HCT116 (cell line): ENCODE measurements around the gene BIRC6. TPM values are rescaled to one million over a fixed set of nuclear protein-coding genes. Genes with fewer than 3 reads are reported as not detected.

Experiments used
- ATAC-seq: fragments of 200-7000 bp; cut with Tn5 transposase; 2 replicates; pipeline ENCODE4 v1.9.1; 2020; ENCODE audit warnings: mild to moderate bottlenecking, moderate library complexity
- BruUV-seq: library from RNA; stranded (reverse); fragments of 400-500 nt; replicated peaks from 2 replicates; lab custom pipeline; 2021; lab: Mats Ljungman, UMichigan
- CTCF ChIA-PET: fragments of 300-600 bp; sonication (Branson Sonifier 250); formaldehyde crosslinking; loops from one replicate; lab custom pipeline; 2021; ENCODE audit warnings: antibody characterized with exemption; lab: Charles Lee
- POLR2A ChIA-PET: fragments of 300-600, 350-600 bp; sonication (Branson Sonifier 250); formaldehyde crosslinking; loops from one replicate; lab custom pipeline; 2021; ENCODE audit warnings: antibody characterized with exemption; lab: Charles Lee
- RAD21 ChIA-PET, 2 experiments: fragments of 300-600 bp; sonication (Branson Sonifier 250); formaldehyde crosslinking; loops; one replicate each; lab custom pipeline; 2023; ENCODE audit warnings: low total read pairs in 2 of 2; ENCODE audit not compliant: uncharacterized antibody in 2 of 2, unreplicated experiment in 2 of 2, low non-redundant PET in 1 of 2; lab: Charles Lee
- DNase-seq: peaks from one replicate; pipeline ENCODE4 v3.0.0-alpha.2; 2010; ENCODE audit warnings: low read depth, low spot score
- H2AFZ ChIP-seq: fragments of 200-600 bp; shearing (Covaris generic), sonication (generic); 2 replicates; pipeline ENCODE4 v1.6.1; 2017; ENCODE audit warnings: low read depth, mixed run types, mixed read lengths, antibody characterized with exemption, low read length; ENCODE audit not compliant: poor library complexity, severe bottlenecking
- H3K27ac ChIP-seq: 2 replicates; pipeline ENCODE4 v1.5.1; 2012; ENCODE audit warnings: low read depth, low read length
- H3K27me3 ChIP-seq: fragments of 200-600 bp; sonication (generic); 2 replicates; pipeline ENCODE4 v1.6.1; 2016; ENCODE audit warnings: mixed run types, low read length, mixed read lengths; ENCODE audit not compliant: insufficient read depth
- H3K36me3 ChIP-seq, 2 experiments: fragments of 200-500 bp in 1 of 2; fragments of 200-600 bp in 1 of 2; sonication (Bioruptor generic) in 1 of 2; sonication (generic) in 1 of 2; 2 replicates each; pipeline versions ENCODE4 v1.5.1 to v1.6.1; 2014 to 2016; ENCODE audit warnings: low read length in 2 of 2, inconsistent platforms in 1 of 2, mixed read lengths in 1 of 2, mixed run types in 1 of 2; ENCODE audit not compliant: insufficient read depth in 2 of 2, control insufficient read depth in 1 of 2
- H3K4me1 ChIP-seq, 2 experiments: fragments of 200-600 bp in 1 of 2; sonication (generic) in 1 of 2; 2 replicates each; pipeline versions ENCODE4 v1.5.1 to v1.6.1; 2012 to 2017; ENCODE audit warnings: low read length in 2 of 2, inconsistent platforms in 1 of 2, mild to moderate bottlenecking in 1 of 2, mixed read lengths in 1 of 2, mixed run types in 1 of 2, moderate library complexity in 1 of 2; ENCODE audit not compliant: insufficient read depth in 2 of 2, control insufficient read depth in 1 of 2
- H3K4me2 ChIP-seq: fragments of 200-600 bp; sonication (generic); 2 replicates; pipeline ENCODE4 v1.6.1; 2017; ENCODE audit warnings: mixed run types, low read length, mixed read lengths
- H3K4me3 ChIP-seq, 2 experiments: fragments of 200-600 bp in 1 of 2; sonication (generic) in 1 of 2; replicated peaks in 1 of 2; 2 replicates each; pipeline ENCODE4 v1.5.1; 2011 to 2016; ENCODE audit warnings: low read length in 2 of 2, control low read depth in 1 of 2, low read depth in 1 of 2, mild to moderate bottlenecking in 1 of 2, mixed read lengths in 1 of 2, mixed run types in 1 of 2
- H3K79me2 ChIP-seq: fragments of 200-600 bp; sonication (generic); 2 replicates; pipeline ENCODE4 v1.6.1; 2017; ENCODE audit warnings: mild to moderate bottlenecking, mixed run types, low read length, moderate library complexity, mixed read lengths; ENCODE audit not compliant: insufficient read depth
- H3K9ac ChIP-seq: fragments of 200-600 bp; sonication (generic); 2 replicates; pipeline ENCODE4 v1.6.1; 2016; ENCODE audit warnings: low read length, mixed read lengths
- H3K9me2 ChIP-seq: fragments of 200-600 bp; sonication (generic), shearing (Covaris generic); 2 replicates; pipeline ENCODE4 v1.6.1; 2017; ENCODE audit warnings: mixed run types, mild to moderate bottlenecking, moderate library complexity; ENCODE audit not compliant: insufficient read depth
- H3K9me3 ChIP-seq, 2 experiments: fragments of 200-500 bp in 1 of 2; fragments of 200-600 bp in 1 of 2; sonication (Bioruptor generic) in 1 of 2; sonication (generic) in 1 of 2; 2 replicates each; pipeline ENCODE4 v1.6.1; 2014 to 2017; ENCODE audit warnings: low read length in 2 of 2, mixed read lengths in 2 of 2, inconsistent platforms in 1 of 2, low read depth in 1 of 2, mild to moderate bottlenecking in 1 of 2, mixed run types in 1 of 2, moderate library complexity in 1 of 2; ENCODE audit not compliant: control insufficient read depth in 1 of 2, insufficient read depth in 1 of 2
- H4K20me1 ChIP-seq: fragments of 200-600 bp; sonication (generic), shearing (Covaris generic); 2 replicates; pipeline ENCODE4 v1.6.1; 2017; ENCODE audit warnings: mixed run types, mild to moderate bottlenecking, moderate library complexity; ENCODE audit not compliant: insufficient read depth
- FOSL1 ChIP-seq: IDR thresholded peaks from 2 replicates; pipeline ENCODE4 v1.6.1; 2012; ENCODE audit warnings: low read depth
- RAD21 ChIP-seq: IDR thresholded peaks from 2 replicates; pipeline ENCODE4 v1.6.1; 2012; ENCODE audit warnings: low read depth, mild to moderate bottlenecking
- REST ChIP-seq: IDR thresholded peaks from 2 replicates; pipeline ENCODE4 v1.6.1; 2012; ENCODE audit warnings: low read depth
- SRF ChIP-seq: IDR thresholded peaks from 2 replicates; pipeline ENCODE4 v1.6.1; 2012; ENCODE audit warnings: low read depth
- intact Hi-C: fragments of 100-400 bp; cut with micrococcal nuclease; formaldehyde crosslinking; loops from 2 replicates; pipeline ENCODE4 v1.10.0; 2022
- total RNA-seq: library from RNA; stranded (reverse); gene quantifications from one replicate; pipeline ENCODE4 v1.2.1, GENCODE V29; 2021; ENCODE audit not compliant: unreplicated experiment
- TF ChIP-seq, protein P1 (sequence below), 3 experiments: fragments of 200-600 bp in 1 of 3; sonication (generic) in 1 of 3; IDR thresholded peaks in 2 of 3; conservative IDR thresholded peaks in 1 of 3; 2 replicates each; pipeline ENCODE4 v1.5.1; 2012 to 2017; ENCODE audit warnings: low read depth in 2 of 3, low read length in 2 of 3, antibody characterized with exemption in 1 of 3, borderline replicate concordance in 1 of 3, control low read depth in 1 of 3, mild to moderate bottlenecking in 1 of 3, mixed read lengths in 1 of 3, mixed run types in 1 of 3, moderate library complexity in 1 of 3; ENCODE audit not compliant: insufficient read depth in 1 of 3

BIRC6 gene
- total RNA-seq, 1 experiment from 2014 or later: 60.7 TPM

GRCh38 chr2:32532341-32532740 is 175.5 kb downstream of the BIRC6 start:
- BruUV-seq: no TSS peak

More at GRCh38 chr2:32532341-32532740, 175.5 kb downstream of the BIRC6 start:
- no peak overlapping the region for H3K9ac ChIP-seq
- H3K79me2 ChIP-seq: no peaks in the 10 kb centered on the region; the same call in 1 of the 2 replicates
- no peak overlapping the region for H3K4me3 ChIP-seq
- no peak overlapping the region for H3K27ac ChIP-seq
- H2AFZ ChIP-seq: no peak overlapping the region
- intact Hi-C loops: no loop called here
- H3K9me3 ChIP-seq: no peaks in the 10 kb centered on the region
- ATAC-seq (no peak), DNase-seq (no peak)
- POLR2A ChIA-PET: no interaction called here
- no peaks in the 10 kb centered on the region for H4K20me1 ChIP-seq
- CTCF ChIA-PET: no interaction called here
- RAD21 ChIA-PET: no interaction called here
- no peaks in the 10 kb centered on the region for H3K27me3 ChIP-seq
- no peaks in the 10 kb centered on the region for H3K9me2 ChIP-seq
- H3K36me3 ChIP-seq: 0 out of 4 replicates have a peak, but pooled peaks cover 5 to 6% of the 10 kb centered on the region in 2 experiments
- H3K4me1 ChIP-seq: no peaks in the 10 kb centered on the region
- no peak overlapping the region for H3K4me2 ChIP-seq
- TF ChIP-seq FOSL1 (no peak), SRF (no peak), RAD21 (no peak), REST (no peak)
- TF ChIP-seq, protein P1, sequence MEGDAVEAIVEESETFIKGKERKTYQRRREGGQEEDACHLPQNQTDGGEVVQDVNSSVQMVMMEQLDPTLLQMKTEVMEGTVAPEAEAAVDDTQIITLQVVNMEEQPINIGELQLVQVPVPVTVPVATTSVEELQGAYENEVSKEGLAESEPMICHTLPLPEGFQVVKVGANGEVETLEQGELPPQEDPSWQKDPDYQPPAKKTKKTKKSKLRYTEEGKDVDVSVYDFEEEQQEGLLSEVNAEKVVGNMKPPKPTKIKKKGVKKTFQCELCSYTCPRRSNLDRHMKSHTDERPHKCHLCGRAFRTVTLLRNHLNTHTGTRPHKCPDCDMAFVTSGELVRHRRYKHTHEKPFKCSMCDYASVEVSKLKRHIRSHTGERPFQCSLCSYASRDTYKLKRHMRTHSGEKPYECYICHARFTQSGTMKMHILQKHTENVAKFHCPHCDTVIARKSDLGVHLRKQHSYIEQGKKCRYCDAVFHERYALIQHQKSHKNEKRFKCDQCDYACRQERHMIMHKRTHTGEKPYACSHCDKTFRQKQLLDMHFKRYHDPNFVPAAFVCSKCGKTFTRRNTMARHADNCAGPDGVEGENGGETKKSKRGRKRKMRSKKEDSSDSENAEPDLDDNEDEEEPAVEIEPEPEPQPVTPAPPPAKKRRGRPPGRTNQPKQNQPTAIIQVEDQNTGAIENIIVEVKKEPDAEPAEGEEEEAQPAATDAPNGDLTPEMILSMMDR (IDR thresholded peaks at IDR 0.05 in 2 of 3, conservative IDR thresholded peaks at IDR 0.05 in 1 of 3; ENCODE audit: borderline replicate concordance in 1 of 3, insufficient read depth in 1 of 3, low read depth in 2 of 3, low read length in 2 of 3): no peak
